ENCODE results near the gene SPDEF. TPM values are rescaled to one million over a fixed set of nuclear protein-coding genes. Genes with fewer than 3 reads are reported as not detected.

The SPDEF gene
- total RNA-seq, 1 experiment from 2014 or later = 0.85 TPM

- TF ChIP-seq EZH2 (IDR thresholded peaks at IDR 0.05; ENCODE audit: low read depth) (no peak), CTCF (conservative IDR thresholded peaks at IDR 0.05) (no peak)
- H3K27me3 ChIP-seq (ENCODE audit: insufficient read depth, low read depth) = no peaks in the 10 kb centered on the region
- H3K9me2 ChIP-seq (ENCODE audit: insufficient read depth) = no peaks in the 10 kb centered on the region
- H3K79me2 ChIP-seq (ENCODE audit: low read depth) = 0 out of 2 replicates have a peak, but pooled peaks cover 7% of the 10 kb centered on the region
- no peaks in the 10 kb centered on the region for H3K36me3 ChIP-seq (ENCODE audit: low read depth)
- H3K4me2 ChIP-seq = no peak overlapping the region
- H3F3A ChIP-seq (ENCODE audit: insufficient read depth, low read depth) = no peaks in the 10 kb centered on the region
- no TSS peak for BruUV-seq (replicated peaks)
- intact Hi-C loops (cut with micrococcal nuclease; ENCODE audit: unreplicated experiment) = no loop called here
- DNase-seq = no peak
- CTCF ChIA-PET = no interaction called here
- H3K27ac ChIP-seq = no peak overlapping the region
- no peak overlapping the region for H2AFZ ChIP-seq
- H3K9me3 ChIP-seq (ENCODE audit: insufficient read depth, low read depth) = no peaks in the 10 kb centered on the region
- no peaks in the 10 kb centered on the region; the same call in 1 of the 2 replicates for H4K20me1 ChIP-seq (ENCODE audit: insufficient read depth)
- peaks cover 31% of the 10 kb centered on the region for H3K4me1 ChIP-seq (replicated peaks; ENCODE audit: insufficient read depth)
- POLR2A ChIA-PET (ENCODE audit: unreplicated experiment) = no interaction called here
- no peak overlapping the region for H3K4me3 ChIP-seq
These were observed 29.0 kb upstream of the SPDEF start for GRCh38 chr6:34585108-34585507.

GRCh38 chr6:34584694-34585093, 28.6 kb upstream of the SPDEF start:
- Histone ChIP-seq H4K20me1 (ENCODE audit: insufficient read depth) (no peaks in the 10 kb centered on the region; the same call in 1 of the 2 replicates), H3K79me2 (ENCODE audit: low read depth) (0 out of 2 replicates have a peak, but pooled peaks cover 5% of the 10 kb centered on the region), H3K36me3 (ENCODE audit: low read depth) (no peaks in the 10 kb centered on the region), H3K4me1 (replicated peaks; ENCODE audit: insufficient read depth) (peaks cover 31% of the 10 kb centered on the region), H2AFZ (no peak overlapping the region), H3K9me2 (ENCODE audit: insufficient read depth) (no peaks in the 10 kb centered on the region), H3K27ac (no peak overlapping the region), H3K9me3 (ENCODE audit: insufficient read depth, low read depth) (no peaks in the 10 kb centered on the region), H3K4me2 (no peak overlapping the region), H3K4me3 (no peak overlapping the region), H3K27me3 (ENCODE audit: insufficient read depth, low read depth) (no peaks in the 10 kb centered on the region), H3F3A (ENCODE audit: insufficient read depth, low read depth) (no peaks in the 10 kb centered on the region)
- ChIA-PET CTCF (no interaction called here), POLR2A (ENCODE audit: unreplicated experiment) (no interaction called here)
- BruUV-seq (replicated peaks) = no TSS peak
- intact Hi-C loops (cut with micrococcal nuclease; ENCODE audit: unreplicated experiment) = no loop called here
- TF ChIP-seq EZH2 (IDR thresholded peaks at IDR 0.05; ENCODE audit: low read depth) (no peak), CTCF (conservative IDR thresholded peaks at IDR 0.05) (no peak)
- DNase-seq = no peak

GRCh38 chr6:34583861-34584604, 27.9 kb upstream of the SPDEF start:
- Histone ChIP-seq H3F3A (ENCODE audit: insufficient read depth, low read depth) (no peaks in the 10 kb centered on the region), H3K9me3 (ENCODE audit: insufficient read depth, low read depth) (no peaks in the 10 kb centered on the region), H3K4me3 (no peak overlapping the region), H3K27me3 (ENCODE audit: insufficient read depth, low read depth) (no peaks in the 10 kb centered on the region), H3K9me2 (ENCODE audit: insufficient read depth) (no peaks in the 10 kb centered on the region), H3K36me3 (ENCODE audit: low read depth) (no peaks in the 10 kb centered on the region), H3K79me2 (ENCODE audit: low read depth) (no peaks in the 10 kb centered on the region), H2AFZ (no peak overlapping the region), H4K20me1 (ENCODE audit: insufficient read depth) (no peaks in the 10 kb centered on the region; the same call in 1 of the 2 replicates), H3K4me1 (replicated peaks; ENCODE audit: insufficient read depth) (peaks cover 31% of the 10 kb centered on the region), H3K27ac (no peak overlapping the region), H3K4me2 (no peak overlapping the region)
- intact Hi-C loops (cut with micrococcal nuclease; ENCODE audit: unreplicated experiment) = no loop called here
- no TSS peak for BruUV-seq (replicated peaks)
- ChIA-PET POLR2A (ENCODE audit: unreplicated experiment) (no interaction called here), CTCF (no interaction called here)
- TF ChIP-seq EZH2 (IDR thresholded peaks at IDR 0.05; ENCODE audit: low read depth) = no peak
- TF ChIP-seq CTCF (conservative IDR thresholded peaks at IDR 0.05) = no peak
- DNase-seq = no peak
